Kidney (tissue), 14 donors: ENCODE data around the gene MAF. TPM values are rescaled to one million over a fixed set of nuclear protein-coding genes. Genes with fewer than 3 reads are reported as not detected.

Source experiments
- DNase-seq, 5 donors: peaks; one replicate each; pipeline ENCODE4 v3.0.0-alpha.2; 2013 to 2020
- FAIRE-seq: peaks from 2 replicates; lab custom pipeline; 2012; peaks lifted over from hg19 to GRCh38; lab: Jason Lieb, UNC
- H3K27ac ChIP-seq, 2 donors: one replicate each; pipeline ENCODE4 v1.7.0; 2013; ENCODE audit warnings: low read depth in 2 of 2, low read length in 2 of 2, inconsistent platforms in 1 of 2
- H3K27me3 ChIP-seq: one replicate; pipeline ENCODE4 v1.7.1; 2013; ENCODE audit warnings: low read length, inconsistent platforms; ENCODE audit not compliant: control insufficient read depth, insufficient read depth
- H3K36me3 ChIP-seq, 3 donors: one replicate each; pipeline versions ENCODE4 v1.7.0 to v1.7.1; 2013; ENCODE audit warnings: low read length in 3 of 3, control low read depth in 1 of 3, inconsistent platforms in 1 of 3; ENCODE audit not compliant: insufficient read depth in 3 of 3, control insufficient read depth in 2 of 3
- H3K4me1 ChIP-seq, 3 donors: one replicate each; pipeline versions ENCODE4 v1.7.0 to v1.7.1; 2013; ENCODE audit warnings: low read length in 3 of 3, inconsistent platforms in 1 of 3, low read depth in 1 of 3; ENCODE audit not compliant: control insufficient read depth in 2 of 3, insufficient read depth in 2 of 3
- H3K4me3 ChIP-seq, 3 donors: one replicate each; pipeline versions ENCODE4 v1.7.0 to v1.8.1; 2013; ENCODE audit warnings: low read length in 3 of 3, control low read depth in 1 of 3, inconsistent platforms in 1 of 3
- H3K9ac ChIP-seq, 3 donors: one replicate each; pipeline versions ENCODE4 v1.7.0 to v1.7.1; 2013; ENCODE audit warnings: low read length in 3 of 3, control low read depth in 1 of 3, inconsistent platforms in 1 of 3
- H3K9me3 ChIP-seq, 3 donors: one replicate each; pipeline versions ENCODE4 v1.7.0 to v1.7.1; 2013; ENCODE audit warnings: low read length in 3 of 3, control low read depth in 1 of 3, inconsistent platforms in 1 of 3; ENCODE audit not compliant: control insufficient read depth in 2 of 3, insufficient read depth in 1 of 3
- intact Hi-C: fragments of 100-400 bp; cut with DNase I; formaldehyde crosslinking; loops from one replicate; pipeline ENCODE4 v1.11.1; 2022
- polyA plus RNA-seq: library from polyadenylated mRNA; stranded (reverse); fragments of 350-450 nt; fragmentation: Illumina TruSeq; extraction: RNeasy Lipid Tissue Mini Kit (QIAGEN cat#74804); gene quantifications from one replicate; pipeline ENCODE4 v1.2.3, GENCODE V29; 2014; ENCODE audit warnings: low read depth, low replicate concordance; ENCODE audit not compliant: insufficient read depth
- total RNA-seq: library from RNA; stranded (reverse); fragmentation: NEBNext Ultra II Directional; extraction: Animal tissue kit (Norgen Biotek cat#: 25700); gene quantifications from one replicate; pipeline ENCODE4 v1.2.1, GENCODE V29; 2021
- TF ChIP-seq, protein P1 (sequence below): IDR thresholded peaks from 3 replicates; pipeline ENCODE4 v1.5.1; 2012; ENCODE audit warnings: mild to moderate bottlenecking, moderate library complexity, borderline replicate concordance; ENCODE audit not compliant: insufficient read depth; ENCODE audit errors: extremely low read depth
- donor health status: control.
- donor health status: control.
- donor health status: control.
- donor health status: control.
- donor health status: control.
- donor health status: DM: yes; HTN: yes; CAD: no.
- donor health status: Normal renal cell carcinoma (clear cell type).

The MAF gene
- total and polyA plus RNA-seq, 2 donors from 2014 or later: 47.1 to 70.1 TPM

DNA sequence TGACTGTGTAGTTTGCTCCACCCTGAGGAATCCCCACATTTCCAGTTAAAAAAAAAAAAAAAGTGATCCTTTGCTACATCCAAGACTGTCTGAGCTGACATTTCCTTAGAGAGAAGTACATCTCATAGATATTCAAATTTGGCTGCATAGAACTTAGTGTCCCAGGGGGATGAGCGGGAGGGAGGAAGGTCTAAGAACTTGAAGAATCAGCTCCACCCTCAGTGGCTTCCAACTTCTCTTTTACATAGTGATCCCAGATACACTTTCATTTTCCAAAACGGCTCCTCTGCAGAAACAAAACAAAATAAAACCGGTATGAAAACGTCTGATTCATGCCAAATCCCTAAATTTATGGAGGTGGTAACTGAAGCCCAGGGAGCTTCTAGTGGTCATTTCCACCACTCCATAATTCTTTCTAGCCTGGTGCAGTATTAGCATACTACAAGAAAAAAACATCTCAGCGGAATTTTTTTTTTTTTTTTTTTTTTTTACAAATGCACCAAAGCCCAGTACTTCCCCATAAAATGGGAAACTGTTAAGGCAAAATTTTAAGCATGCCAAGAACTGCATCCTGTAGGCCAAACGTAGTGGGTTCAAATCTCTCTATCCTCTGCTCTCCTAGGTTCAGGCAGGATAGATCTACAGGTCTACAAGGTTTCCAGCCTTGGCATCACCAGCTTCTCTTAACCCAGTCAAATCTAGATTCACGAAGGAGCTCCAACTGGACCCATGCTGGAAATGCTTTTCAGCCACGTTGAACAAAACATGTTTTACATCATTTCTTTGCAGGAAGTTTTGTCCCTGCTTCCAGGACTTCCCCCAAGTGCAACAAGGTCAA is 29.3 kb downstream of the MAF start:
- DNase-seq: no peak
- Histone ChIP-seq H3K36me3 (no peaks in the 10 kb centered on the region), H3K9ac (no peak overlapping the region), H3K27ac (no peak overlapping the region), H3K4me1 (no peaks in the 10 kb centered on the region), H3K9me3 (no peaks in the 10 kb centered on the region), H3K27me3 (no peaks in the 10 kb centered on the region), H3K4me3 (peak overlapping the region in 2 of 3 donors; percentile 28 to 34)
- no peak for FAIRE-seq
- TF ChIP-seq, protein P1, sequence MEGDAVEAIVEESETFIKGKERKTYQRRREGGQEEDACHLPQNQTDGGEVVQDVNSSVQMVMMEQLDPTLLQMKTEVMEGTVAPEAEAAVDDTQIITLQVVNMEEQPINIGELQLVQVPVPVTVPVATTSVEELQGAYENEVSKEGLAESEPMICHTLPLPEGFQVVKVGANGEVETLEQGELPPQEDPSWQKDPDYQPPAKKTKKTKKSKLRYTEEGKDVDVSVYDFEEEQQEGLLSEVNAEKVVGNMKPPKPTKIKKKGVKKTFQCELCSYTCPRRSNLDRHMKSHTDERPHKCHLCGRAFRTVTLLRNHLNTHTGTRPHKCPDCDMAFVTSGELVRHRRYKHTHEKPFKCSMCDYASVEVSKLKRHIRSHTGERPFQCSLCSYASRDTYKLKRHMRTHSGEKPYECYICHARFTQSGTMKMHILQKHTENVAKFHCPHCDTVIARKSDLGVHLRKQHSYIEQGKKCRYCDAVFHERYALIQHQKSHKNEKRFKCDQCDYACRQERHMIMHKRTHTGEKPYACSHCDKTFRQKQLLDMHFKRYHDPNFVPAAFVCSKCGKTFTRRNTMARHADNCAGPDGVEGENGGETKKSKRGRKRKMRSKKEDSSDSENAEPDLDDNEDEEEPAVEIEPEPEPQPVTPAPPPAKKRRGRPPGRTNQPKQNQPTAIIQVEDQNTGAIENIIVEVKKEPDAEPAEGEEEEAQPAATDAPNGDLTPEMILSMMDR: no peak
- intact Hi-C loops: no loop called here

DNA sequence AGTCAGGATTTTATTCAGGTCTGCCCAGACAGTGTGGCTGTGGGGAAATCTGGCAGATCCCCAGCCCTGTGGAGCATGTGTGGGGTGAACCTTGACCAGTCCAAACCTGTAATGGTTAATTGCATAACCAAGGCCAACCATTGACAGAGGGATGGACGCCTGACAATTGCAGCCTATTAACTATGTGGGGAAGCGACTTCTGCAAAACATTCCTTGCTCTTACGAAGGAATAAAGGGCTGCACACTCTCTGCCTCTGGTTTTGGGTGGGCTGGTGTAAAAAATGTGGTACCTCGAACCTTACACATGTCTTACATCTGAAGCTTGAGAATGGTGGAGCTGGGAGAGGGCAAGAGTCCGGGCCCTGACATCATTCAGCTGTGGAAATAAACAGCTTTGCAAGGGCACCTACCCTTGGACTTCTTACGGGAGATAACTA is 35.8 kb downstream of the MAF start:
- Histone ChIP-seq H3K9me3 (no peaks in the 10 kb centered on the region), H3K4me3 (no peak overlapping the region)
- FAIRE-seq: no peak

DNA sequence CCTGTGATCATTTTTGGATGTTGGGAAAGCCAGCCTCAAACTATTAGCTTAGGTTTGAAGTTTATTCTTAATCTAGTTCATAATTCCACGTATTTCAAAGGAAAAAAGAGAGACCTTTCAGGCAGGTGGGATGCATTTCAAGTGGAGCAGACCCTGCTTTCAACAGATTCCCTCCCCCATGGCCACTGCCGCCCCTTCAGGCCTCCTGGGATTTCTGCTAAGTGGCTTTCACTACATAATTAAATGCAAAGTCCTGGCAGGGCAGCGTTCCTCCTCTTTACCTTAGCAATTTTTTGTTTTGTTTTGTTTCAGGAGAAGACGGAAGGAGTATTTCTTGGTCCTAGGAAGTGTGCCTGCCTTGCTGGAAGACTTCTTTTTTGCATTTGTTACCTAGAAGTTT is 36.6 kb downstream of the MAF start:
- intact Hi-C loops: no loop called here
- TF ChIP-seq, protein P1: no peak
- FAIRE-seq: no peak

More for the DNA sequence above, 35.8 kb downstream of the MAF start:
- no peak overlapping the region for H3K9ac ChIP-seq
- intact Hi-C loops: no loop called here
- TF ChIP-seq, protein P1: no peak
- H3K27me3 ChIP-seq: no peaks in the 10 kb centered on the region
- peaks cover 0 to 3% (median 0%) of the 10 kb centered on the region in 3 donors for H3K4me1 ChIP-seq
- peak in 1 of 5 donors; percentile 66 for DNase-seq
- no peaks in the 10 kb centered on the region for H3K36me3 ChIP-seq
- H3K27ac ChIP-seq: peak overlapping the region in 1 of 2 donors; percentile 36

More for the DNA sequence above, 36.6 kb downstream of the MAF start:
- no peaks in the 10 kb centered on the region for H3K36me3 ChIP-seq
- peak in 2 of 5 donors; percentile 44 to 58 for DNase-seq
- H3K4me1 ChIP-seq: peaks cover 0 to 3% (median 0%) of the 10 kb centered on the region in 3 donors
- peak overlapping the region; percentile 20 to 35 for H3K27ac ChIP-seq
- no peaks in the 10 kb centered on the region for H3K27me3 ChIP-seq
- no peak overlapping the region for H3K9ac ChIP-seq
- H3K9me3 ChIP-seq: no peaks in the 10 kb centered on the region
- H3K4me3 ChIP-seq: no peak overlapping the region
